ENCODE results near the gene TGFA. TPM values are rescaled to one million over a fixed set of nuclear protein-coding genes. Genes with fewer than 3 reads are reported as not detected.

TGFA gene
- total RNA-seq, 1 experiment from 2014 or later, result 27.7 TPM

- Histone ChIP-seq H3K79me2 (ENCODE audit: low read depth) (no peaks in the 10 kb centered on the region), H3K9me3 (ENCODE audit: insufficient read depth, low read depth) (no peaks in the 10 kb centered on the region), H3K9me2 (ENCODE audit: insufficient read depth) (no peaks in the 10 kb centered on the region), H3K27ac (no peak overlapping the region), H3F3A (ENCODE audit: insufficient read depth, low read depth) (peaks cover 4% of the 10 kb centered on the region), H3K4me2 (no peak overlapping the region), H3K36me3 (ENCODE audit: low read depth) (no peaks in the 10 kb centered on the region), H3K4me1 (replicated peaks; ENCODE audit: insufficient read depth) (peaks cover 26% of the 10 kb centered on the region), H4K20me1 (ENCODE audit: insufficient read depth) (no peaks in the 10 kb centered on the region), H3K27me3 (ENCODE audit: insufficient read depth, low read depth) (no peaks in the 10 kb centered on the region), H2AFZ (no peak overlapping the region), H3K4me3 (no peak overlapping the region)
- ChIA-PET POLR2A (ENCODE audit: unreplicated experiment) (no interaction called here), CTCF (no interaction called here)
- BruUV-seq (replicated peaks), result no TSS peak
- intact Hi-C loops (cut with micrococcal nuclease; ENCODE audit: unreplicated experiment), result no loop called here
- no peak for DNase-seq
- TF ChIP-seq EZH2 (IDR thresholded peaks at IDR 0.05; ENCODE audit: low read depth) (no peak), CTCF (conservative IDR thresholded peaks at IDR 0.05) (no peak)
Measured at GRCh38 chr2:70561893-70562292, 8.3 kb upstream of the TGFA start.

- Histone ChIP-seq H3K36me3 (ENCODE audit: low read depth) (no peaks in the 10 kb centered on the region), H3K27me3 (ENCODE audit: insufficient read depth, low read depth) (no peaks in the 10 kb centered on the region), H3K79me2 (ENCODE audit: low read depth) (peaks cover under 1% of the 10 kb centered on the region; the same call in 1 of the 2 replicates), H3K9me3 (ENCODE audit: insufficient read depth, low read depth) (no peaks in the 10 kb centered on the region), H3K4me3 (no peak overlapping the region), H3K9me2 (ENCODE audit: insufficient read depth) (no peaks in the 10 kb centered on the region), H3K4me1 (replicated peaks; ENCODE audit: insufficient read depth) (peaks cover 31% of the 10 kb centered on the region), H4K20me1 (ENCODE audit: insufficient read depth) (no peaks in the 10 kb centered on the region), H3K4me2 (peak overlapping the region; percentile 26), H2AFZ (no peak overlapping the region), H3K27ac (0 out of 2 replicates have a peak overlapping the region, but pooled peaks have one; percentile 22), H3F3A (ENCODE audit: insufficient read depth, low read depth) (peaks cover 4% of the 10 kb centered on the region)
- ChIA-PET POLR2A (ENCODE audit: unreplicated experiment) (interaction anchor here (0.6 kb wide), 1 partner anchor 267 kb away, joined by 3 read pairs; the partner anchor contains the start of gene SNRPG), CTCF (interaction anchor here (0.6 kb wide), 1 partner anchor 256 kb away, joined by 3 read pairs; no protein-coding TSS in a partner anchor)
- no TSS peak for BruUV-seq (replicated peaks)
- intact Hi-C loops (cut with micrococcal nuclease; ENCODE audit: unreplicated experiment), result no loop called here
- TF ChIP-seq EZH2 (IDR thresholded peaks at IDR 0.05; ENCODE audit: low read depth) (no peak), CTCF (conservative IDR thresholded peaks at IDR 0.05) (no peak)
- no peak for DNase-seq
Measured at GRCh38 chr2:70560442-70560841, 6.8 kb upstream of the TGFA start.

GRCh38 chr2:70560040-70560439, 6.4 kb upstream of the TGFA start:
- H3K4me3 ChIP-seq, result no peak overlapping the region
- TF ChIP-seq EZH2 (IDR thresholded peaks at IDR 0.05; ENCODE audit: low read depth) (no peak), CTCF (conservative IDR thresholded peaks at IDR 0.05) (no peak)
- no peaks in the 10 kb centered on the region for H3K27me3 ChIP-seq (ENCODE audit: insufficient read depth, low read depth)
- H3K9me3 ChIP-seq (ENCODE audit: insufficient read depth, low read depth), result no peaks in the 10 kb centered on the region
- H3K79me2 ChIP-seq (ENCODE audit: low read depth), result peaks cover 4% of the 10 kb centered on the region; the same call in 1 of the 2 replicates
- no peaks in the 10 kb centered on the region for H3K9me2 ChIP-seq (ENCODE audit: insufficient read depth)
- H2AFZ ChIP-seq, result no peak overlapping the region
- no peaks in the 10 kb centered on the region for H3K36me3 ChIP-seq (ENCODE audit: low read depth)
- H3F3A ChIP-seq (ENCODE audit: insufficient read depth, low read depth), result peaks cover 4% of the 10 kb centered on the region
- BruUV-seq (replicated peaks), result no TSS peak
- peak in 1 of 2 experiments; percentile 56 for DNase-seq
- H3K4me2 ChIP-seq, result peak overlapping the region; percentile 26
- ChIA-PET CTCF (interaction anchor here (0.6 kb wide), 1 partner anchor 256 kb away, joined by 3 read pairs; no protein-coding TSS in a partner anchor), POLR2A (ENCODE audit: unreplicated experiment) (interaction anchor here (0.6 kb wide), 1 partner anchor 267 kb away, joined by 4 read pairs; the partner anchor contains the start of gene SNRPG)
- H3K27ac ChIP-seq, result 0 out of 2 replicates have a peak overlapping the region, but pooled peaks have one; percentile 22
- intact Hi-C loops (cut with micrococcal nuclease; ENCODE audit: unreplicated experiment), result no loop called here
- H3K4me1 ChIP-seq (replicated peaks; ENCODE audit: insufficient read depth), result peaks cover 35% of the 10 kb centered on the region
- no peaks in the 10 kb centered on the region for H4K20me1 ChIP-seq (ENCODE audit: insufficient read depth)
